Activated CD4-positive, alpha-beta memory T cell treated with anti-CD3 and anti-CD28 coated beads, Interleukin-2, amount 10 ng/mL, durations not matched to agents 7 days and 5 days (primary cell): Measurements from ENCODE around the gene NCAM2. TPM values are rescaled to one million over a fixed set of nuclear protein-coding genes. Genes with fewer than 3 reads are reported as not detected.
A peak's percentile ranks its signal among the peaks of the same experiment; 100 is the strongest.

Experiments used
- CTCF ChIA-PET: fragments of 350-600 bp; sonication (Branson Sonifier 250); formaldehyde crosslinking; loops from one replicate; lab custom pipeline; 2021; ENCODE audit warnings: antibody characterized with exemption, inconsistent platforms; lab: Charles Lee
- POLR2A ChIA-PET: fragments of 350-600 bp; sonication (Branson Sonifier 250); formaldehyde crosslinking; loops from one replicate; lab custom pipeline; 2021; ENCODE audit warnings: antibody characterized with exemption; lab: Charles Lee
- DNase-seq: peaks from one replicate; pipeline ENCODE4 v3.0.0-alpha.2; 2020
- H3K27ac Mint-ChIP-seq: one replicate; pipeline ENCODE4 v1.8.0; 2021; ENCODE audit warnings: mild to moderate bottlenecking, mixed read lengths
- H3K27me3 Mint-ChIP-seq: one replicate; pipeline ENCODE4 v1.8.0; 2021; ENCODE audit warnings: mixed read lengths
- H3K36me3 Mint-ChIP-seq: one replicate; pipeline ENCODE4 v1.8.0; 2021; ENCODE audit warnings: low read depth, mixed read lengths
- H3K4me1 Mint-ChIP-seq: one replicate; pipeline ENCODE4 v1.8.0; 2021; ENCODE audit warnings: mixed read lengths
- H3K4me3 Mint-ChIP-seq: one replicate; pipeline ENCODE4 v1.8.0; 2021; ENCODE audit warnings: mild to moderate bottlenecking, mixed read lengths
- H3K9me3 Mint-ChIP-seq: one replicate; pipeline ENCODE4 v1.8.0; 2021; ENCODE audit warnings: mixed read lengths
- total RNA-seq, 2 experiments: library from RNA; stranded (reverse); gene quantifications; one replicate each; pipeline ENCODE4 v1.2.3, GENCODE V29; 2021

Gene NCAM2
- total RNA-seq, 2 experiments from 2014 or later, result not detected

- POLR2A ChIA-PET, result no interaction called here
- no peaks in the 10 kb centered on the region for H3K27me3 Mint-ChIP-seq
- DNase-seq, result no peak
- CTCF ChIA-PET, result no interaction called here
- peaks cover 9% of the 10 kb centered on the region for H3K4me1 Mint-ChIP-seq
- H3K9me3 Mint-ChIP-seq, result no peaks in the 10 kb centered on the region
- H3K36me3 Mint-ChIP-seq, result no peaks in the 10 kb centered on the region
- no peak overlapping the region for H3K27ac Mint-ChIP-seq
- H3K4me3 Mint-ChIP-seq, result no peak overlapping the region
These were observed 179.3 kb downstream of the NCAM2 start for GRCh38 chr21:21177353-21177986.

DNA sequence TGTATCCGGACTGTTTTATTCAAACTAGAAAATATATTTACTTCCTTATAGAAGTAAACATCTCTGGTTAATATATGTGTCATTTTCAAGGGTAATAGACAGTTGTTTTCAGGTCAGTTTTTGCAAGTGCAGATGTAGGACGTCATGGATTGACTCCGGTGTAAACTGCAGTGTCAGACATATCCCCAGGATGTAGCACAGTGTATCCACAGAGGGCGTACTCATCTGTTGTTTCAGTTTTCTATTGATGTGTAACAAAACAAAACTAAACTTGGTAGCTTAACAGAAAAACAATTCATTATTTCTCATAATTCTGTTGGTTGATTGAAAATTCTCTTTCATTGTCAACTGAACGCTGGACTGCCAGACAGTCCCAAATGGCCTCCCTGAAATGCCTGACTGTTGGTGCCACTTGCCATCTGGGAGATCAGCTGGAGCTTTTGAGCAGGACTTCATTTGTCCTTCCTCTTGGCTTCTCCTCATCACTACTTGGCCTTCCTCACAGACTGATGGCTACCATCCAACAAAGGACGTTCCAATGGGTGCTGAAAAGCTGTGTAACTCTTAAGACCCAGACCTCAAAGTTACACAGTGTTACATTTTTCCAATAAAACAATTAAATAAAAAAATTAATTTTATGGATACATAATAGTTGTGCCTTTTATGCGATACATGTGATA is 181.6 kb downstream of the NCAM2 start:
- Mint-ChIP-seq H3K9me3 (peaks cover 2% of the 10 kb centered on the region), H3K4me1 (peaks cover 9% of the 10 kb centered on the region), H3K27ac (no peak overlapping the region), H3K36me3 (no peaks in the 10 kb centered on the region), H3K4me3 (no peak overlapping the region), H3K27me3 (no peaks in the 10 kb centered on the region)
- ChIA-PET CTCF (no interaction called here), POLR2A (no interaction called here)
- DNase-seq, result no peak

- POLR2A ChIA-PET, result no interaction called here
These were observed 184.3 kb downstream of the NCAM2 start for GRCh38 chr21:21182401-21183010.

DNA sequence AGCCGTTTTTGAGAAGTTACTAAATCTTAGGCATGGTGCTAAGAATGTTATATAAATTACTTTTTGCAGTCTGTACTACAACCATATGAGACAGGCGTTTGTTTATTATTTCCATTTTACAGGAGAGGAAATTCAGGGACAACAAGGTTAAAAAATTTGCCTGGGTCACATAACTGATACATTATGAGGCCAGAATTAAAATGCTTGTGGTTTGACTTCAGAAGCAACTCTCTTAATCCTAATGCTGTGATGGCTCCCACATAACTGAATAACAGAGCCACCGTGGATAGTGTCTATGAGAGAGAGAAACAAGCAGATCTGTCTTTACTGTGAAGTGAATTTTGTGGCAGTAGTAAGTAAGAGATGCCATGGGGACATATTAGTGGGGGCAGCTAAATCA is 184.9 kb downstream of the NCAM2 start:
- CTCF ChIA-PET, result no interaction called here
- H3K27me3 Mint-ChIP-seq, result no peaks in the 10 kb centered on the region
- no peak overlapping the region for H3K4me3 Mint-ChIP-seq
- DNase-seq, result no peak
- H3K9me3 Mint-ChIP-seq, result peaks cover 2% of the 10 kb centered on the region
- H3K27ac Mint-ChIP-seq, result no peak overlapping the region
- no peaks in the 10 kb centered on the region for H3K4me1 Mint-ChIP-seq
- POLR2A ChIA-PET, result no interaction called here
- H3K36me3 Mint-ChIP-seq, result no peaks in the 10 kb centered on the region

More at GRCh38 chr21:21182401-21183010, 184.3 kb downstream of the NCAM2 start:
- Mint-ChIP-seq H3K9me3 (peaks cover 2% of the 10 kb centered on the region), H3K27ac (no peak overlapping the region), H3K4me3 (no peak overlapping the region), H3K27me3 (no peaks in the 10 kb centered on the region), H3K36me3 (no peaks in the 10 kb centered on the region), H3K4me1 (no peaks in the 10 kb centered on the region)
- DNase-seq, result no peak
- CTCF ChIA-PET, result no interaction called here

DNA sequence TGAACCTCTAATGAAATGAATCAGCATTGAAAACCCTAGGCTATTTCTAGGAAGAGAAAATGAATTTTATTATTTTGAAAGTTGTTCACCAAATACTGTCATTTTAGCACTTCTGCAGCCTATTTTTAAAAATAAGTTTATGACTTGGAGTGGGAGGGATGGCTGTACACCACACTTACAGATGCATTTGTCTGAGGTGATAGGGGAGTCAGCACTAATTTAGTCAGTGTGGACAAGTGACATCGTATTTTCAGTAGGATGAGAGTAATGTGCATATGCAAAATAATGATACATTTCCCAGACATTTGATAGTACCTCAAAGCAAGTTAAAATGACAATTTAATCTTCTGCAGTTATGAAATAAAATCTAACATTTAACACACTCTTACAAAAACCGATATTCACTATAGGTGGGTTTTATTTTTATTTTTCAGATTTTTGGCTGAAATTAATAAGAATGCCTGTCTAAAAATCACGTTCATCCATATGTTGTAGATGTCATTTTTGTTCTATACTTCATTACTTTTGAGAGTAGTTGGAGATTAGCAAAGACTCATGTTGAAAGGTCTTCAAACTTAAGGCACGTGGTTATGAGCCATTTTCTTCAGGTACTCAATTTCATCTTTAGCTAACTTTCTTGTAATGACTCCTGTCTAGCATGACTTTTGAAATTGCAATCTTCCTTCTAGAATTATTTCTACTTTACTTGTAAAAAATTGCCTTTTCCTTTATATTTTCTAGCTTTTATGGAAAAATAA is 186.7 kb downstream of the NCAM2 start:
- no peaks in the 10 kb centered on the region for H3K27me3 Mint-ChIP-seq
- no peak overlapping the region for H3K27ac Mint-ChIP-seq
- no peak for DNase-seq
- no peak overlapping the region for H3K4me3 Mint-ChIP-seq
- peaks cover 2% of the 10 kb centered on the region for H3K9me3 Mint-ChIP-seq
- POLR2A ChIA-PET, result no interaction called here
- no peaks in the 10 kb centered on the region for H3K36me3 Mint-ChIP-seq
- CTCF ChIA-PET, result no interaction called here
- H3K4me1 Mint-ChIP-seq, result no peaks in the 10 kb centered on the region

- Mint-ChIP-seq H3K36me3 (no peaks in the 10 kb centered on the region), H3K27me3 (no peaks in the 10 kb centered on the region), H3K4me3 (no peak overlapping the region), H3K9me3 (peaks cover 2% of the 10 kb centered on the region), H3K4me1 (peaks cover 3% of the 10 kb centered on the region), H3K27ac (no peak overlapping the region)
- ChIA-PET CTCF (no interaction called here), POLR2A (no interaction called here)
- DNase-seq, result no peak
These were observed 189.4 kb downstream of the NCAM2 start for GRCh38 chr21:21187579-21187978.

- CTCF ChIA-PET, result no interaction called here
- POLR2A ChIA-PET, result no interaction called here
- H3K36me3 Mint-ChIP-seq, result no peaks in the 10 kb centered on the region
- H3K4me3 Mint-ChIP-seq, result no peak overlapping the region
- peaks cover 5% of the 10 kb centered on the region for H3K4me1 Mint-ChIP-seq
- no peaks in the 10 kb centered on the region for H3K27me3 Mint-ChIP-seq
- no peak overlapping the region for H3K27ac Mint-ChIP-seq
- DNase-seq, result no peak
- no peaks in the 10 kb centered on the region for H3K9me3 Mint-ChIP-seq
These were observed 190.4 kb downstream of the NCAM2 start for GRCh38 chr21:21188513-21189195.

DNA sequence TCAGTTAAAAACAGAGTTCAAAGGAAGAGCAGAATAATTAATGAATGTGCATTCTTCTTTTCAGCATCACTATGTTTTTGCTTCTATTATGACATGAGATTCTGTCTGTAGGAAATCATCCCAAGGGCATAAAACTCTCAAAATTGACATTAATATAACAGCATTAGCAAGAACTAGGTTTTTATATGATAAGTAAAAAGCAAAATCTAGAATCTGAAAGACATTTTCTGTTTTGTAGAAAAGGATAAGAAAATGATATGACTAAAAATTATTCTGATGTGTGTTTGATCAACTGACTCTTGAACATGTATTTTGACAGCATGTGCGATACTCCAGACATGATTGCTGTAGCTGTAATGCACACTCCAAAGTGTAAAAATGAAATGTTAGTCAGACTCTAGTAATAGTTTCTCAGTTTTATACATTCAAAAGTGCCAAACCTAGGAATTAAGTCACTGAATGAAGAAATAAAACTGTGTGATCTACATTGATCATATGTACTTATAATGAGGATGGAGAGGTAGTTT is 197.3 kb downstream of the NCAM2 start:
- ChIA-PET CTCF (no interaction called here), POLR2A (no interaction called here)
- Mint-ChIP-seq H3K4me3 (no peak overlapping the region), H3K27ac (no peak overlapping the region), H3K27me3 (no peaks in the 10 kb centered on the region), H3K36me3 (peaks cover 3% of the 10 kb centered on the region), H3K4me1 (peaks cover 29% of the 10 kb centered on the region), H3K9me3 (peaks cover 5% of the 10 kb centered on the region)
- no peak for DNase-seq

- CTCF ChIA-PET, result no interaction called here
- Mint-ChIP-seq H3K4me3 (no peak overlapping the region), H3K9me3 (peaks cover 5% of the 10 kb centered on the region), H3K27ac (no peak overlapping the region), H3K36me3 (peaks cover 3% of the 10 kb centered on the region), H3K27me3 (no peaks in the 10 kb centered on the region), H3K4me1 (peaks cover 31% of the 10 kb centered on the region)
- POLR2A ChIA-PET, result no interaction called here
- DNase-seq, result no peak
These were observed 197.9 kb downstream of the NCAM2 start for GRCh38 chr21:21196087-21196486.

DNA sequence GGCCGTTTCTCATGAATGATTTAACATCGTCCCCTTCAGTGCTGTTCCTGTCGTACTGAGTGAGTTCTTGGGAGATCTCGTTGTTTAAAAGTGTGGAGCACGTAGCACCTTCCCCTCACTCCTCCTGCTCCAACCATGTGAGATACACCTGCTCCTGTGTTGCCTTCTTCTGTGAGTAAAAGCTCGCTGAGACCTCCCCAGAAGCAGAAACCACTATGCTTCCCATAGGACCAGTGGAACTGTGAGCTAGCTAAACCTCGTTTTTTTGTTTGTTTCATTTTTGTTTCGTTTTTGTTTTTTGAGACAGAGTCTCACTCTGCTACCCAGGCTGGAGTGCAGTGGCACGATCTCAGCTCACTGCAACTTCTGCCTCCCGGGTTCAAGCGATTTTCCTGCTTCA is 198.6 kb downstream of the NCAM2 start:
- H3K36me3 Mint-ChIP-seq, result peaks cover 3% of the 10 kb centered on the region
- H3K4me3 Mint-ChIP-seq, result no peak overlapping the region
- ChIA-PET POLR2A (no interaction called here), CTCF (no interaction called here)
- DNase-seq, result no peak
- H3K27me3 Mint-ChIP-seq, result no peaks in the 10 kb centered on the region
- peaks cover 5% of the 10 kb centered on the region for H3K9me3 Mint-ChIP-seq
- no peak overlapping the region for H3K27ac Mint-ChIP-seq
- H3K4me1 Mint-ChIP-seq, result peaks cover 35% of the 10 kb centered on the region

DNA sequence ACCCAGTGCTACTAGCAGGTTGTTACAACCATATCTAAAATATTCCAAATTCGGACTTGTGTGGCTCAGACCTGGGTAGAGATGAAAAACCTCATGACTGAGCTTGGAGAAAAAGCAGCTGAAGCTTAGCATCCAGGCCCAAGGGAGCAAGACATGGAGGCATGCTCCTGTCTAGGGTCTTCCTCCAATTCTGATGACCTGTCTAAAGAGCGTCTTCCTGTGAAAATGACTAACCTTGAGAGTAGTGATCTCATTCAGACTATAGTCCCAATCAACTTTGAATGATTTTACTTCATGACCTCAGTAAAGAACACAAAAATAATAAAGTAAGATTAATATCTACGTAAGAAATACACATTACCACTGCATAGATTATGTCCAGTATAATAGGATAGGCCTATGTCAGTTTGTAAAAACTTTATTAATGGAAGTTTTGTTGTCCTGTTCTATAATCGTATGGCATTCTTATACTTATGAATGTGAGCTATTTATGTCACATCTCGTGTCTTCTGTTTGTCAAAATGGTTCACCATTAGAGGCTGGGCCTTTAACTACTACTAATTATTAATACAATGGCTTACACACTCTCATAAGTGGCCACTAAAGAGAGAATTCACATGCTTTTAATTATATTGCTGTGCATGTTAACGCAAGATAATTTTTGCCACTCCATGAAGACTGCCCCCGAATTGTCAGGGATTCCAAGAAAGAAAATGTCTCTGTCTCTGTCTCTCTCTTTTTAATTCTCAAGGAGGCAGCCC is 201.3 kb downstream of the NCAM2 start:
- H3K27ac Mint-ChIP-seq, result peak overlapping the region; percentile 81

More for the DNA sequence above, 201.3 kb downstream of the NCAM2 start:
- ChIA-PET POLR2A (no interaction called here), CTCF (no interaction called here)
- H3K36me3 Mint-ChIP-seq, result peaks cover 3% of the 10 kb centered on the region
- H3K27me3 Mint-ChIP-seq, result no peaks in the 10 kb centered on the region
- H3K4me1 Mint-ChIP-seq, result peaks cover 30% of the 10 kb centered on the region
- H3K9me3 Mint-ChIP-seq, result peaks cover 6% of the 10 kb centered on the region
- no peak for DNase-seq
- H3K4me3 Mint-ChIP-seq, result no peak overlapping the region
